ENCODE measurements around the gene GOLGA7B.

Gene GOLGA7B

GRCh38 chr10:97849687-97850402 is at the start of gene GOLGA7B:
Gene GOLGA7B (plus strand): TSS chr10:97849843. CDS start chr10:97850304, 461 bp downstream.
- peak; percentile 39 to 50 for DNase-seq (ENCODE audit: low read depth in 2 of 2)

DNA sequence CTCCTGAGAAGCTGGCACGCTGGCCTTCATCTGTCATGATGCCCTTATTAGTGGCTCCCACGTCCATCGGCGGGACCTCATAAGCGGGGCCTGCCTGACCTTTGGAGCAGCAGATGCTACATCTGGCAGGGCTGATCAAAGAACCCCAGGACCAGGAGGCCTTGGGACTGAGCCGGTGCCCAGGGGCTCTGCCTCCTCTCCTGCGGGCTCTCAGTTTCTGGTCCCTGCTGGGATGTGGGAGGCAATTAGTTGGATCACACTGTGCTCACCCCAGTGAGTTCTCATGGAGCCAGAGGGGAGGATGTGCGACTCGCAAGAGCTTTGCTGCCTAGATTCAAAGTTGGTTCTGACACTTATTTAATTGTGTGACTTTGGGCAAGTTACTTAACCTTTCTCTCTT is 49.2 kb upstream of the GOLGA7B start:
- DNase-seq (ENCODE audit: low read depth in 2 of 2) = no peak

GRCh38 chr10:97801422-97801821 is 48.2 kb upstream of the GOLGA7B start:
- DNase-seq (ENCODE audit: low read depth in 2 of 2) = no peak

- DNase-seq (ENCODE audit: low read depth in 2 of 2) = no peak
These were observed 44.4 kb upstream of the GOLGA7B start for GRCh38 chr10:97805096-97805884.

GRCh38 chr10:97805949-97806348 is 43.7 kb upstream of the GOLGA7B start:
- no peak for DNase-seq (ENCODE audit: low read depth in 2 of 2)

DNA sequence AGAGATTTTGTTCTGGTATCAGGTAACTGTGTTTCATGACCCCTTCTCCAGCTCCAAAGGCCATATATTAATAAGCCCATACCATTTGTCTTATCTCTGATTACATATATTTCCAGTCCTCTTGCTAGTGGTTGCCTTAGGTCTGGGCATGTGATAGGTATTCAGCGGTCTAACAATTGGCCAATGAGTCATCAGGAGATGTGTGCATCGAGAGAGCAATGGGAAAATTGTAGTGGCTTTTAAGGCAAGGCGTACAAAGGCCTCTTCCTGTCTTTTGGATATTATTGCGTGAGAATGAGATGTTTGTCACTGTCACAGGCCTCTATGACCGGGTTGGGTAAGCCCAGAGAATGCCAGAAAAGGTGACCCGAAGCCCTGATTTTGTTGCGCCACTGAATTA is 39.2 kb upstream of the GOLGA7B start:
- DNase-seq (ENCODE audit: low read depth in 2 of 2) = no peak

- no peak for DNase-seq (ENCODE audit: low read depth in 2 of 2)
These were observed 37.7 kb upstream of the GOLGA7B start for GRCh38 chr10:97811958-97812357.

- DNase-seq (ENCODE audit: low read depth in 2 of 2) = no peak
These were observed 36.9 kb upstream of the GOLGA7B start for GRCh38 chr10:97812696-97813095.

- no peak for DNase-seq (ENCODE audit: low read depth in 2 of 2)
These were observed 36.3 kb upstream of the GOLGA7B start for GRCh38 chr10:97813311-97813710.

DNA sequence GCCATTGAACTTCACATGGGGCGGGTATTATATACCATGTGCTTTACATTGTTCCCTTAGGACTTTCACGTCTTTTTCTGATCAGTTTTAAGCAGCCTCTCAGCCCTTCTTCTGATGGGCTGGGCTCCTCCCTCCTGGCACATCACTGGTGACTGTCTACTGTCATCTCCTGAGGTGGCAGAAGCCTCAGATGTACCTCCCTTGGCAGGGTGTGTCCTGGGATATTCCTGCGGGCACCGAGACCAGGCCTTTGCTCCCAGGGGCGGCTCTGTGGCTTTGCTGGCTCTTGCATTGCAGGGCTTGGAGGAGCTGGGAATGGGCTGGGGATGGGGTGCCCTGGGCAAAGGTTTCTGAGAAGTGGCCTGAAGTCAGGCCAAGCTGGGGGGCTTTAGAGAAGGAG is 34.6 kb upstream of the GOLGA7B start:
- no peak for DNase-seq (ENCODE audit: low read depth in 2 of 2)

- no peak for DNase-seq (ENCODE audit: low read depth in 2 of 2)
These were observed 33.0 kb upstream of the GOLGA7B start for GRCh38 chr10:97816609-97817008.

GRCh38 chr10:97818572-97818971 is 31.1 kb upstream of the GOLGA7B start:
- no peak for DNase-seq (ENCODE audit: low read depth in 2 of 2)

DNA sequence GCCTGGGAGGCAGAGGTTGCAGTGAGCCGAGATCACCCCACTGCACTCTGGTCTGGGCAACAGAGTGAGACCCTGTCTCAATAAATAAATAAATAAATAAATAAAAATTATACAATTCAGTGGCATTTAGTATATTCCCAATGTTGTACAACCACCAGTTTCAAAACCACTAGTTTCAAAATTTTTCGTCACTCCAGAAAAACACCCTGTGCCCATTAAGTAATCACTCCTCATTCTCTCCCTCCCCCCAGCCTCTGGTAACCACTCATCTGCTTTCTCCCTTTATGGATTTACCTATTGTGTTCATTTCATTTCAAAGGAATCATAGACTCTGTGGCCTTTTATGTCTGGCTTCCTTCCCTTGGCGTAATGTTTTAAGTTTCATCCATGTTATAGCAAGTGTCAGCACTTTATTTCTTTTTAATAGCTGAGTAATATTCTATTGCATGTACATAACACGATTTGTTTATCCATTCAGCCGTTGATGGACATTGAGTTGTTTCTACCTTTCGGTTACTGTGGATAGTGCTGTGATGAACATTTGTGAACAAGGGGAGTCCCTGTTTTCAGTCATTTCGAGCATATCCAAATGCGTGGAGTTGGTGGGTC is 29.4 kb upstream of the GOLGA7B start:
- DNase-seq (ENCODE audit: low read depth in 2 of 2) = no peak

- DNase-seq (ENCODE audit: low read depth in 2 of 2) = no peak
These were observed 28.2 kb upstream of the GOLGA7B start for GRCh38 chr10:97821308-97822038.

DNA sequence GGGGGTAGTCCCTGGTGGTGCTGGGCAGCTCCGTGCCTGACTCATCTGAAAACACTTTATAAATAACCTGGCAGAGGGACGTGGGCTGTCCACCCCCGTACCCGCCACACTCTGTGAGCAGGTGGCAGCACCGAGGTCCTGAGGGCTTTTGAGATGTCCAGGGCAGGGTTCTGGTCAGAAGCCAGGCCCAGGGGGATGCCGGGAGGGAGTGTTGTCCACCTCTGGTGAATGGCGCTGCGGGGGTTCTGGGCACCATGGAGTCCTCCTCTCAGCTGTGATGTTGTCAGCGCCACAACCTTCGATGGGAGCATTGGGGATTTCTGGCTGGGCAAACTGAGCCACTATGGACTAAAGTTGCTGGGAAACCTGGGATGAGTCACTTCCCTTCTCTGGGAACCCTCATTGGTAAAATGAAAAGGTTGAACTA is 27.4 kb upstream of the GOLGA7B start:
- DNase-seq (ENCODE audit: low read depth in 2 of 2) = no peak

- no peak for DNase-seq (ENCODE audit: low read depth in 2 of 2)
These were observed 25.9 kb upstream of the GOLGA7B start for GRCh38 chr10:97823734-97824133.

DNA sequence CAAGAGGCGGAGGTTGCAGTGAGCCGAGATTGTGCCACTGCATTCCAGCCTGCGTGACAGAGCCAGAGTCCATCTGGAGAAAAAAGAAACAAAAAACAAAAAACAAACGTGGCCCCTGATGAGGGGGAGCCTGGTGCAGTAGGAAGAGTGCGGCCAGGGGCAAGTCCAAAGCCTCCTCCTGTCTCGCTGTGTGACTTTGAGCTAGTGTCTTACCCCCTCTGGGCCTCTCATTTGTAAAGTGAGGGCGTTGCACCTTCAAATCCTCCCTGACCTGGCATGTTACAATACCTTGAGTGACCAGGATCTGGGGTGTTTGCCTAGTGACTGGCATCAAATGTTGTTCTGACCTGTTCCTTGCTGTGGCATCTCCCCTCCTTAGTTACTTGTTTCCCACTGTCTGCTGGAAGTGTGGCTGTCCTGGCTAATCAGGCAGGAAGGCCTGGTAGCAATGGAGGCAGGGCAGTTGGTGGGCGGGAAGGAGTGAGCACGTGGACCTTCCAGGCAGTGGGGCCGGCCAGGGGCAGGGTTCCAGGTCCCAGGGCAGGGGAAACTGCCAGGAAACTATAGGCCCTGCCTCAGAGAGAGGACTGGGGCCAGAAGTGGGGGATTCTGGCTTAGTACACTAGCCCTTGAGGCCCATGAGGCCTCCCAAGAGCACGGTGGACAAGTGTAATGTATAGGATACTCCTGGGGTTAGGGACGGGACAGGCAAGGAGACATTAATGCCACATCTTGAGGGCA is 24.5 kb upstream of the GOLGA7B start:
- DNase-seq (ENCODE audit: low read depth in 2 of 2) = no peak

DNA sequence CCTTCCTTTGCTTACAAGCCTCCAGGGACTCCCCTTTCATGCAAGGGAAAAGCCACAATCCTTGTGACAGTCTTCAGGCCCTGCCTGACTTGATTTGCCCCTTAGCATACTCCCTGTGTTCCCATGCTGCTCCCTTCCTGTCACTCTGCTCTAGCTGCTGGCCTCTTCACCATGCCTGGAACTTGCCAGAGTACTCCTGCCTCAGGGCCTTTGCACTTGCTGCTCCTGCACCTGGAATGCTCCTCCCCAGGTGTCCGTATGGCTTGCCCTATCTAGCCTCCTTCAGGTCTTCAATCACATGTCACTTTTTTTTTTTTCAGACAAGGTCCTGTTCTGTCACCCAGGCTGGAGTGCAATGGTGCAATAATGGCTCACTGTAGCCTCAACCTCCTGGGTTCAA is 22.8 kb upstream of the GOLGA7B start:
- no peak for DNase-seq (ENCODE audit: low read depth in 2 of 2)

DNA sequence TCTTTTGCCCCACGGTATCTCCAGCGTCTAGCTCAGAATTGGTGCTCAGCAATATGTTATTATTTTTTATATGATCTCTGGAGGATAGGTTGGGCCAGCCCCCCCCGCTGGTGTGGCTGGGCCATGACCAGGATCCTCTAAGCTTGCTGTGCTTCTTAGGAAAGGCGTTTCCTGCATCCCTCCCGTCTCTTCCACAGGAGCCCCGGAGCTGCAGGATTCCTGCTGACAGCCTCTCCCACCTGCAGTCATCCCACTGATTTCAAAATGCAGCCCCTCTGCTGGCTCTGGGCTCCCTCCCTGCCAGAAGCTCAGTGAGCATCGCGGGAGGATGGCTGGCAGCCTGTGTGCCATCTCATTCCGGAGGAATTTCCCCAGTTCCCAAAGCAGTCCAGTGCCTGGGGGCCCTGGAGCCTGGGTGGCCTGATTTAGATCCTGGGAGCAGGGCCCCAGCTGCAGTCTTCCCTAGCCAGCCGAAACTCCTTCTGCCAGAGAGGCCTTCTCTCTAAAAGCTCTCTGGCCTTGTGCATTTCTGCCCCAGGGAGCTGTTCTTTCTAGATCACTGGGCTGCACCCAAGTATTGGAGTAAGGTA is 21.8 kb upstream of the GOLGA7B start:
- no peak for DNase-seq (ENCODE audit: low read depth in 2 of 2)

DNA sequence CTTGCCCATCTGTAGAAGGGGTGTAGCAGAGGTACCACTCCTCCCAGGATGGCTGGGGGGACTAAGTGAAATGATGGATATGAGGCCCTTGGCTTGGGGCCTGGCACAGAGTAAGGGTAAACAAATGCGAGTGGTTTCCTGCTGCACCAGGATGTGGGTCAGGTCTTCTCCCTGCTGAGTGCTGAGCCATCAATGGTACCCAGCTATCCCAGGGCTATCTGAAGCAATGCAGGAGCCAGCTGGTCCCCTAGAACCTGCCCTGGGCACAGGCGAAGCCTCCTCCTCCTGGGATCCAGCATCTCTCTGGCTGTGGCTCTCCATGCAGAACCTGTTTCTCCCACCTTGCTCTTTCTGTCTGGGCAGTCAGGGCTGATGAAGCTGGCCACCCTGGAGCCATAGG is 20.9 kb upstream of the GOLGA7B start:
- no peak for DNase-seq (ENCODE audit: low read depth in 2 of 2)

DNA sequence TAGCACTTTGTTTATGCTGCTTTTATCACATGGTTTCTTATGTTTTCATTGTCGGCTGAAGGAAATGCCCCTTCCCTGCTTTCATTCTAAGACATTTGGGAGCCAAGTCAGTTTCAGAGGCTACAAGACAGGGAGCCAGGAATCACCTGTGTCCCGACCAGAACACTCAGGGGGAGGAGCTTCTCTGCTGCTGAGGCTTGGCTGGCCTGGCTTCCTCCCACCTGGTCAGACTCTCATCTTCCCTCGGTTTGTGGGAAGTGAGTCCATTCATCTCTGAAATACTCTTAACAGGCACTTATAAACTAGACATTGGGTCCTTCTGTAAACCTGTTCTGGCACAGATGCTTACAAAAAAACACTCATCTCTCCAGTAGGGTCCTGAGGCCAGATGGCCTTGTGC is 19.6 kb upstream of the GOLGA7B start:
- DNase-seq (ENCODE audit: low read depth in 2 of 2) = no peak

All from stimulated activated CD8-positive, alpha-beta memory T cell treated with anti-CD3 and anti-CD28 coated beads, Interleukin-2, amount 100 ng/mL, for 48 hours (primary cell).